Amygdala (tissue), 56 donors: ENCODE data around the gene FERD3L.
"Not testable (repeated sequence)": the region's sequence is repeated elsewhere in the genome, so short reads cannot be mapped to it uniquely, and the experiment has no call there.

Source experiments
- DNase-seq, 56 donors: peaks; one replicate each; lab custom pipeline; 2025; lab: John Stamatoyannopoulos, UW

Gene FERD3L, protein sequence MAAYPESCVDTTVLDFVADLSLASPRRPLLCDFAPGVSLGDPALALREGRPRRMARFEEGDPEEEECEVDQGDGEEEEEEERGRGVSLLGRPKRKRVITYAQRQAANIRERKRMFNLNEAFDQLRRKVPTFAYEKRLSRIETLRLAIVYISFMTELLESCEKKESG

DNA sequence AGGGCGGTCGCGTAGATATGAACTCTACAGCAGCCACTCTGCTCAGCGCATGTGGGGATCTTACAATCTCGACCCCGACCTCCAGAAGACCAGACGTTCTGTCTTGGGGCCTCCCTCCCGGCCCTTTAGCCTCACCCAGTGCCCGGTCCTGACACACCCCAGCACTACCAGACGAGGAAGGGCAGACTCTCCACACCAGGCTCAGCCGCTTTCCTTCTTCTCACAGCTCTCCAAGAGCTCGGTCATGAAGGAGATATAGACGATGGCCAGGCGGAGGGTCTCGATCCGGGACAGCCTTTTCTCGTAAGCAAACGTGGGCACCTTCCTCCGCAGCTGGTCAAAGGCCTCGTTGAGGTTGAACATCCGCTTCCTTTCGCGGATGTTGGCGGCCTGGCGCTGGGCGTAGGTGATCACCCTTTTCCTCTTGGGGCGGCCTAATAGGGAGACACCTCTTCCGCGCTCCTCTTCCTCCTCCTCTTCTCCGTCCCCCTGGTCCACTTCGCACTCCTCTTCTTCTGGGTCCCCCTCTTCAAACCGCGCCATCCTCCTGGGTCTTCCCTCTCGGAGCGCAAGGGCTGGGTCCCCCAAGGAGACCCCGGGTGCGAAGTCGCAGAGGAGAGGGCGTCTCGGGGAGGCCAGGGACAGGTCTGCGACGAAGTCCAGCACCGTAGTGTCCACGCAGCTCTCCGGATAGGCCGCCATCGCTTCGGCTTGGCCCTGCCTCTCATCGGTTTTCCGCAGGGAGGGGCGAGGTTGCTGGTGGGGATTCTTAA lies at the start of gene FERD3L:
TSS of gene FERD3L (minus strand) at position 761 of the 773 bp plus-strand sequence. CDS start at position 702, 59 bp downstream.
- DNase-seq = no peak

DNA sequence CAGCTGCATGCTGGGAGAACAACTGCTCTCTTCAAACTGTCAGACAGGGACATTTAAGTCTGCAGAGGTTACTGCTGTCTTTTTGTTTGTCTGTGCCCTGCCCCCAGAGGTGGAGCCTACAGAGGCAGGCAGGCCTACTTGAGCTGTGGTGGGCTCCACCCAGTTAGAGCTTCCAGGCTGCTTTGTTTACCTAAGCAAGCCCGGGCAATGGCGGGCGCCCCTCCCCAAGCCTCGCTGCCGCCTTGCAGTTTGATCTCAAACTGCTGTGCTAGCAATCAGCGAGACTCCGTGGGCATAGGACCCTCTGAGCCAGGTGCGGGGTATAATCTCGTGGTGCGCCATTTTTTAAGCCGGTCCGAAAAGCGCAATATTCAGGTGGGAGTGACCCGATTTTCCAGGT lies 49.2 kb upstream of the FERD3L start:
- DNase-seq = not testable (repeated sequence)

DNA sequence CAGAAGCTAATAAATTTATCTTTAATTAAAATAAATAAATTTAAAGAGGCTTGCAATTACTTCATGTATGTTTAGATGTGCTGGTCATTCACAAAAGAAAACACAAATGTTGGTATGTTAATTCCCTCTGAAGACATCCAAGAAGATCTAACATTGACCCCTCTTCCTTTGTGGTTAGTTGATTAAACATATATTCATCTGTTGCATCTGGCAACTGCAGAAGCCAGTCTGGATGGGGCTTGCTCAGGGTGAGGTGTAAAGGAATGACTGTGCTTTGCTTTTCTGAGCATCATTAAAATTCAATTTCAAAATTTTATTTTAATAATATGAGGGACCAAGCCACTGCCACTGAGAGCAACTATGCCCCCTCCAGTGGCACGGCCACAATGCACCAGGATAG lies 36.4 kb upstream of the FERD3L start:
- DNase-seq = no peak

DNA sequence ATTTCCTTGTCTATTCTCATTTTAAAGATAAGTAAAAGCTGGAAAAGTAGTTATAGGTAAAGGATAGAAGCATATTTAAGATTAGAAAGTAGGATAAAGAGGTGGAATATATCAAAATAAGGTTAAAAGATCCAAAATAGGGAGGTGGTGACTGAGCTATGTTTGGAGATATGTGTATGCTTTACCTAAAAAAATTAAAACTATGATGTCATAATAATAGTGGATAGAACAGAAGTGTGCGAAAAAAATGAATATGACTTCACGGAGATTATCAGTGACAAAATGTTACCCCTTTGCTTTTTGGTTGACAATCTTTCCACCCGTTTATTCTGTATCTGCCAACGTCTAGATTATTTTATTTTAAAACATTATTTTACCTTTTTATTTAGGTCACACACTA lies 33.4 kb upstream of the FERD3L start:
- DNase-seq = no peak

DNA sequence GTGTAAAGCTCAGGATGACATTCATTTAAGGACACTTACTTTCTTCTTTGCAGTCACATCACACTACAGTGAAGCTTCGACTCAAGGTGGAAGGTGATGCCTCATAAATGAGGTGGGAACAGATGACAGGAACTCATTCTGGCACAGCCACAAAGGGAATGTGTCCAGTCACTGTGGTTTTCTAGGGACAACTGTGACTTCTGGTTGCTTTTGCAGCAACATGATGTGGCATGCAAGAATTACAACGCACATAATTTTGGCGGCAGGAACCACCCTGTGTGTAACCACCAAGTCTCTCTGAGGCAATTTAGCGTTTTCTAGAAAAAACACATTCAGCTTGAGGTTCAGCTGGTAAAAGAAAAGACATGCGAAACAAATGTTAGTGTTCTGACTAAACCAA lies 32.0 kb upstream of the FERD3L start:
- DNase-seq = no peak

DNA sequence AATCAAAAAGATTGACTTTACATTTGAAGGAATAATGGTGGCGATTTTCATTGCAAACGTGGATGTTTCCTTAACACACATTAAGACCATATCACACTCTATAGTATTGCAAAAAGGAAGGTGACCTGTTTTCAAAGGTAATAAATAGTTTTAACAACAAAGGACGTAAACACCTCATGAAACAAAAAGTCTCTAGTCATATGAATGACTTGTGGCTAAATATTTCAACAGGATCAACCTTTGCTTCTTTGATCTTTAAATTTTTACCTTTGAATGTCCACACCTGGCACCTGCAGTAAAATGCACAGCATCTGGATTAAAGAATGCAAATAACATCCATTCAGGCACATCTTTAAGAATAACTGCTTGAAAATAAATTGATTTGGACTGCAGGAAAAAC lies 30.0 kb upstream of the FERD3L start:
- no peak for DNase-seq

DNA sequence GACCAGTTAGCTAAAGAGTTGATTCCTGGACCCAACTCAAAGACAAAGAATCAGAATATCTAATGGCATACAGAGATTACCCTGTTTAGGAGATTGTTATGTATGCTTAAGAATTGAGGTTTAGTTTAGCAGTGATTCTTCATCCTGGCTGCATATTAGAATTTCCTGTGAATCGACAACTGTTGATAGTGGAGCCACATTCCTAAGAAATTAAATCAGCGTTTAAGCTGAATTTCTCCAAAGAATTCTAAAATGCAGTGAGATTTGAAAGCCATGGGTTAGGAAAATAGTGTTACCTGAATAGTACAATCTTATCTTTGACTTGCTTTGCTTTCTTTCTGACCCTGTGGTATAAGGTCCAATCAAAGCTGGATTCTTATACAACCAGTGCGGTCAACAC lies 16.4 kb upstream of the FERD3L start:
- no peak for DNase-seq

DNA sequence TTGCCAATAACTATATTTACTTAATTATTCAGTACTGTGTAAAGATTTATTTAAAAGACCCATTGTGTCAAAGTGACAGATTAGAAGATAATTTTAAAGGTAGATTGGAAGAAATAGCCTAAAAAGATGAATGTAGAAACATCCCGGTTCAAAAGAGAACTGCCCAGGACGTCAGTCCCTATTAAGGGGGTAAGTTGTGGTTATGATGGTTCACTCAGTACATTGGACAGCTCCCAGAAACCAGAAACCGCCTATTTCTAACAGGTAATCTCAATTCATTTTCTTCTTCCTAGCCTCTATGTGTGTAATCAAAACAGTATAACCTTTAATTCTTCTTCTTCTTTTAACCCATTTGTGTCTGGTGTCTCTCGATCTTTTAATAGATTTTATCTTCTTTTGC lies 1.5 kb upstream of the FERD3L start:
- DNase-seq = no peak

DNA sequence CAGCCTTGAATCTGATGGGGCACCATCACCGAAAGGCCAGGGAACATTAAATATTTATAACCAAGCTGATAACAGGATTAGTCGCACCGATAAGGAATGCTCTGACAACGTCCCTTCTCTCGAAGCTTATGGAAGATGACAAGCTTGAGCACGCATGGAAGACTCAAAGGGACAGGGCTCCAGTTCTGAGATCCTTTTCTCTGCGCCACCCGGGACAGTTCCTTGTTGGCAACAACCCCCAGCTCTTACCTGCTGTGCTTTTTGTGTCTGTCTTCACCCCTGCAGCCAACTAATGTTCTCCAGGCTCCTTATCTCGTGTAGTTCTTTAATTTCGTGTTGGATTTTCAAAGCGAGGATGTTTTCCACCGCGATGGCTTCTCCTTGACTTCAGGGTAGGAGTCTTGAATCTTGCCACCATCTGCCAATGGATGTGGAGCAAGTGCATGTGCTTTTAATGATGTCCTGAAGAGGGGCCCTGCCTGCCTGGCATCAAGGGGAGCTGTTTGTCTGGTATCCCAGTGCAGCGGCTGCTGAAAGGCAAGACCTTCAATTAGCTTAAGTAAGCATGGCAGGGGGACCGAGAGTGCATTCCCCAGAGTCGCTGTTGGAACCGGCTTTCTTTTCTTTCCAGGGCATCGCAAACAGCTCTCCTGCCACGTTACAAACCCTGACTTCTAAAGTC lies 354 bp upstream of the FERD3L start:
- no peak for DNase-seq

DNA sequence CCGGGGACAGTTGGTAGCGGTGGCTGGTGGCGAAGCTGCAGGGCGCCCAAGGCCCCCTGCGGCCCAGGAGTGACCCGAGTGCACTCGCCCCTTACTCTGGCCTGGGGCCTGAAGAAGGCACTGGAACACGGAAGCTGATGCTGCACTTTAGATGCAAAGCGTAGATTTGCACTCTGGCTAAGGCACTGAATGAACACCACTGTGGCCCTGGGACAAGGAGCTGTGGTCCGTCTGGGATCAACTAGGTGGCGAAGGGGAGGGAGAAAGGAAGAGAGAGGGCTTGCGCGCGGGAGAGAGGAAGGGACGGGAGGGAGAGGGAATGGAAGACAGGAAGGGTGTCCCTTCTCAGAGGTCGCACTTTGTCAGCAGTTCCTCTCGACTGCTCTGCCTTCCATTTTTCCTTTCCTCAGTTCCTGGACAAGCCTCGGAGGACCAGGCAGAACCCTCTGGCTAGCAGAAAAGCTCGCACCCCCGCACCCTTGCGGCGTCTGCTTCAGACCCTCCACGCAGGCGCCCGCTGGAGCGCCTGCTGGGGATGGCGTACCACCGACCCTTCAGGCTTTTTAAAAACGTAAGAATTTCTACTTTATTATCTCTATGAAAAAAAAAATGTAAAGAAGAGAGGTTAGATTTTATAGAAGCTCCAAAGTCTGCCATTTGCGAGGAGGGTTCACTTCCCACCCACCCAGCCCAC lies 1.2 kb downstream of the FERD3L start:
- no peak for DNase-seq

DNA sequence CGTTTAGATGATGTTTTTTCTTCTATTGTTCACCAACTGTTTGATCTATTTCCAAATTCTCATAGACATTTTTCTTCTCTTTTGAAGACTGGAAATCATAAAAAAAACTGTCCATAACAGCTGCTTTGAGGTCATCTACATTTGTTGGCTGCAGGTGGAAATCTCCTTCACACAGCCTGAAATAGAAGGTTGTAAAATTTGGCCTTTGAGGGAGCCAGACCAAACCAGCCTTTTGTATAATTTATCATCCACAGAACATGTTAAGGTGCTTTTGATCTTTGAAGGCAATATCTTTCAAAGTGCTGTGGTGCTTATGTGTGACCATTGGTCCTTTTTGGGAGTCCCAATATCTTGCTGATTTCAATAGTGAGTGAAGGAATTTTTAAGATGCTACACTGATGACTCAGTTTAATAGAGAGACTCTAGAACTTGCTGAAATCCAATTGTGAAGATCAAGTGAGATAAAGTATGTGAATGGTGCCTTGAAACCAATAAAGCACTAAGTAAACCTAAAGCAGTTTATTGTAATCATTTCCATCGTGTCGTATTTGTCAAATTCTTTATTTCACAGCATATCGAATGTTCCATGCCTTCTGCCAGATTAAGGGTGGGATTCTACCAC lies 5.4 kb downstream of the FERD3L start:
- DNase-seq = no peak

DNA sequence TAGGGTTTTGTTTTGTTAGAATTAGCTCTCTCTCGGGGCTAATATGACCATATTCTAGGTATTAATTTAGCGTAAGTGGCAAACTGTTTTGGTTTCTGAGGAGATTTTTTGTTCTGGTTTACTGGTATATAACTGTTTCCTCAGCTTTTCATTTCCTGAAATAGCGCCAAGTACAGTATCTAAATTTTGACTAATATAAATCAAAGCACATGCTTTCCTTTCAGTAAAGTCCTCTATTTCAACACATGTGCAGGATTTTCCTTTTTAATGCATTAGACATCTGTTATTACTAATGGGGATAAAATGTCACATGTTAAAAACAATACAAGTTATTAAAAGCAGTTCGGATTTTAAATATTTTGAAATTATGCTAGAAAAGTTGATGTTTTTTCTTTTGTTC lies 11.3 kb downstream of the FERD3L start:
- no peak for DNase-seq

DNA sequence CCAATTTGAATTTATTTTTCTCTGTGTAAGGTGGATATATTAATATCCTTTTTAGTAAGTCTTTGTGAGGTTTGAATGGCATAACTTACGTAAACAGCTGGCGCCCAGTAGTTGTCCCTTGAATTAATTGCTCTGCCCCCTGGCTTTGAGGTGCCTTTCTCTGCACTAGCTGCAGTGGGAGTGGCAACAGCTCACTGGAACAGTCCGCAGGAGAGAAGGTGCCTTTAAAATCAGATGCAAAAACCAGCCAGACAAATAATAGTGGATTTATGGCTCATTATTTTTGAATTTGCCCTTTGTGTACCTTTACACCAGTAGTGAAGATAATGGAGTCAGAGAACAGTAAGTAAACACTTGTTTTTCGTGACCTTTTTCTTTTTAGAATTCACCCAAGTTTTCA lies 11.8 kb downstream of the FERD3L start:
- DNase-seq = no peak

DNA sequence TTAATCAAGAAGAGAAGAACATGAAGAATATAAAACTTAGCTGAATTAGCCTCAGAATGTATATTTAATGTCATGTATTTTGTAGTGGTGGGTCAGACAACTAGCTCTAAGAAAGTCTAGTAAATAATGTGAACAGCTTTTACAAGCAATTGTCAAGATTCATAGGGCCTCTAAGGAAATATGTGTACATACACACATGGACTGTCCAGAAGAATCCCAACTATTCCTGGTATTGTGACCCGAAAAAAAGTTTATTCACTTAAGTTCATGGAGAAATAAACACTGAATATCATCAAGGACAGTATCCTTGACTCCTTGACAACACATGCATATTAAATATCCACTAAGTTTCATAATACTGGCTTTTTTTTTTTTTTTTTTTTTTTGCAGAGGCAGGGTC lies 16.4 kb downstream of the FERD3L start:
- no peak for DNase-seq

DNA sequence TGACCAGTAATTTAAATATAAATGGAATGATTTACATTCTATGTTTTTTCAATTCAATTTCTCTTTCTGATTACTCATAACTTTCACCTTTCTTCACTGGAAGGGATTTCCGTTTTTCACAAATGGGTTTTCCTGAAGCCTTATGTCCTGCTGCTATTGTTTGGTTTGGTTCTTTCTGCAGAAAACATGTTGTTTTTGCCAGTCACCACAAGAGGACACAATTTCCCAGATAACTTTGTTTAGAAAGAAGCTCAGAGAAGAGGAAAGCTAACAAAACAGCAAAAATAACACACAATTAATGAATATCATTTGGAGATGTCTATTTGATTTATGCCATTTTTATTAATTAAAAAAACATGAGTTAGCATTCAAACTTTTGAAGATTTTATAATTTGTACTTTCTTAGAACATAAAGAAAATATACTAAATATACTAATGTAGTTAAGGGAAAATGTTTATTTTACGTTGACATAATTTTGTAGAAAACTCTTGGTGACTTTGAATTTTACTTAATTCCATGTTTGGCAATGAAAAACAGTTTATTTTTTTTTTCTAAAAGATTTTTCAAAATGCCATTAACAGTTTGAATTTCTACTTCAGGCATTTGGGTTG lies 23.1 kb downstream of the FERD3L start:
- peak in 1 of 56 donors; percentile 2 for DNase-seq

DNA sequence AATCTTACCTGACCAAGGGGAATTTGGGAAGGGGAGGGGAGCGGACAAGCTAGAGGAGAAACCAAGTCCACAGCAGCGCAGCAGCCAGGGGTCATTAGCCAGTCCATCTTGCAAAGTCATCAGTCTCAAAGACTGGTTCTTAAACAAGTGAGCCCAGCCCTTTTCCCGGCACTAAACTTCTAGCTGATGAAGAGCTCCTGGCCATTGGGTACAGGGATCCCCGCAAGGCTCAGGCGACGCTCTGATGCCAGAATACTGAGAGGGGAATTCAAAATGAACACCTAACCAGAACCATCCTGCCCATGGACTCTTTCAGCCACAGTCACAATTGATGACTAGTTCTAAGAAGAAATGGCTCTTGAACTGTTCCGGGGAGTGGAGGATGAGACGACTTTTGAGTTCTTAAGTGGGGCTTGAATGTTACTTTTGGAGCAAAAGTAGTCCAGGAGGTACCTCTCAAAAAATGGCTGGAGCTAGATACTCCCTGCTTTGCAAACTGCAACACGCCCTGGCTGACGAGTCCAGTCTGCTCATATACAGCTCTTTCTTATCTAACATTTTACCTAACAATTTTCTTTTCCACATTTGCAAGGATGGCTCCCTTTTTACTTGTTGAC lies 25.2 kb downstream of the FERD3L start:
- no peak for DNase-seq

DNA sequence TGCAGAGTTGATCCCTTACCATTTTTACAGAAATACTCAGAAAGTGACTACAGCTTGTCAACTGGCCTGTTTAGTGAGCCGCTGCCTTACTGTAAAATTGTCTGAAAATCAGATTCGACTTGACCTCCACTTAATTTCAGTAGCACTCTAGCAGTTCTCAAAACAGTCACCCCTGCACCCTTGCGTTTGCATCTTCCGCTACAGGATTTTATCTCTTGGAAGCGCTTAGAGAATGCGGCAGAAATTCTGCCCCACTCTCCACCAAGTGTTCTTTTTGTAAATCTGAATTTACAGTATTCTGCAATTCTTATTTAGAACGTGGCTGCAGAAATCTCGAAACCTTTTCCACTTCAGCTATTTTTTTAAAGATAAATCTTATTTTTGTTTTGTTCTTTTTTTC lies 25.8 kb downstream of the FERD3L start:
- no peak for DNase-seq

DNA sequence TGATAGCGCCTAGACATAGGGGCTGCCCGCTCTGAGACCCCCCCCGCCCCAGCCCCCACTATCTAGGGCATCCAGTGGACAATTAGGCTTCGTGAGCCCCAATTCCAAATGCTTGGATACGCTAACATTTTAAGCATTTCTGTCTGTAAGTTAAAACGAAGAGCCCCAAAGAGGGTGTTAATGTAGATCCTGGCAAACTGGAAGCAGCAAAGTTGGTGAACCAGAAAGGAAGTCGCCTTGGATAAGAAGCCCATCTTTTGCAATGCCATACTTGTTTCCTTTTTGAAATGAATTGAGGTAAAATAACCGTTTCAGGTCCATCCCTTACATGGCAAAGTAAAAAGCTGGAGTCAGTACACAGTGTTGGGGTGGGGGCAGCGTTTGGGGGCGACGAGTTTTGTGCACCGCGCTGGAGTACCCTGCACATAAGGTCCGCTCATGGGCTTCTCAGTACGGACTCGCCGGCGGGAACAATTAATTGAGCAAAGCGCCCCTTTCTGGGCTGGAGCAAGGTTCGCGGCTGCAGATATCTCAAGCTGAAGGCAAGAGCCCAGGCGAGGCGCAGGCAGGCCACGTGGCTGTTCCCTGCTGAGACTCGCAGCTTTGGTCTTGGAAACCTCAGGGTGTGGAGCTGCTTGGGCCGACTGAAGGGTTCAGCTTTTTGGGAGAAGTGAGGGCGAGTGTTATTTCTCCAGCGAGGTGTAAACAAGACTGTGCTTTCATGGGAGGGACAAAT lies 26.4 kb downstream of the FERD3L start:
- DNase-seq = no peak
